Measurements from ENCODE around the gene TSNAXIP1.

The TSNAXIP1 gene

DNA sequence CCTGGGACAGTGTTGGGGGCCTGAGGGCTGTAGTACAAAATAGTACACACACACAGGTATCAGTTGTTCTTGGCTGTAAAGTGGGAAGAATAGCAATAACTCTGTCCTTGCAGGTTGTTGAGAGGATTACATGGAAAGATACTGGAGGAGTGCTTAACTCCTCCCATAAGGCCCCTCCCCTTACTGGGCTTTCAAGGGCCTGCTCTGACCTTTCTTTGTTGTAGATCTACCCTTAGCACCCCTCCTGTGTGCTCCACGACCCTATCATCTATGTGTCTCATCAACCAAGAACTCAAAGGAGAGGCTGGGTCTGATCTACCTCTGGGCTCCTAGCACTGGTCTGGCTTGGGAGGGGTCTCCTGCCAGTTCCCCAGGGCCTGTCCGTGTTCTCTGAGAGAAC, 57.9 kb downstream of the TSNAXIP1 start:
- TF ChIP-seq, protein P1, sequence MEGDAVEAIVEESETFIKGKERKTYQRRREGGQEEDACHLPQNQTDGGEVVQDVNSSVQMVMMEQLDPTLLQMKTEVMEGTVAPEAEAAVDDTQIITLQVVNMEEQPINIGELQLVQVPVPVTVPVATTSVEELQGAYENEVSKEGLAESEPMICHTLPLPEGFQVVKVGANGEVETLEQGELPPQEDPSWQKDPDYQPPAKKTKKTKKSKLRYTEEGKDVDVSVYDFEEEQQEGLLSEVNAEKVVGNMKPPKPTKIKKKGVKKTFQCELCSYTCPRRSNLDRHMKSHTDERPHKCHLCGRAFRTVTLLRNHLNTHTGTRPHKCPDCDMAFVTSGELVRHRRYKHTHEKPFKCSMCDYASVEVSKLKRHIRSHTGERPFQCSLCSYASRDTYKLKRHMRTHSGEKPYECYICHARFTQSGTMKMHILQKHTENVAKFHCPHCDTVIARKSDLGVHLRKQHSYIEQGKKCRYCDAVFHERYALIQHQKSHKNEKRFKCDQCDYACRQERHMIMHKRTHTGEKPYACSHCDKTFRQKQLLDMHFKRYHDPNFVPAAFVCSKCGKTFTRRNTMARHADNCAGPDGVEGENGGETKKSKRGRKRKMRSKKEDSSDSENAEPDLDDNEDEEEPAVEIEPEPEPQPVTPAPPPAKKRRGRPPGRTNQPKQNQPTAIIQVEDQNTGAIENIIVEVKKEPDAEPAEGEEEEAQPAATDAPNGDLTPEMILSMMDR (IDR thresholded peaks at IDR 0.05; ENCODE audit: low read depth, low read length) = no peak
- H3K4me3 ChIP-seq (replicated peaks in 1 of 2; ENCODE audit: low read depth in 2 of 2, low read length in 2 of 2) = no peak overlapping the region
- no peak for DNase-seq (ENCODE audit: low read depth in 2 of 2)

DNA sequence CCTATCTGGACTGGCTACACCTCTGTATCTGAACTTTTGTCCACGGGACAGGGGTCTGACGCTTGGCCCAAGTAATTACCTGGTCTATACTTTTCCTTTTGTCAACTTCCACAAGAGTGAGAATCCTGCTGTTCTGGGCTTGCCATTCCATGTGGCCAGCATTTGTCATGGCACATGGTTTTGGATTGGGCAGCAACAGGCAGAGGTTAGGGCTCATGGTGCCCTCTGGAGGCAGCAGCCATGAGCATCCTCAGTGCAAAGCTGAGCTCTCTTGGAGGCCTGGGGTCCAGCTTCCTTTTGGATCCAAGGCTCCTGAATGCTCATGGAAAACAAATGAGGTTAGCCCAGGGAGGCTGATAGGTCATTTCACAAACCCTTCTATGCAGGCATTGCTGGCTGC, 58.6 kb downstream of the TSNAXIP1 start:
- TF ChIP-seq, protein P1 (IDR thresholded peaks at IDR 0.05; ENCODE audit: low read depth, low read length) = peak; percentile 55
- H3K4me3 ChIP-seq (replicated peaks in 1 of 2; ENCODE audit: low read depth in 2 of 2, low read length in 2 of 2) = no peak overlapping the region
- DNase-seq (ENCODE audit: low read depth in 2 of 2) = peak; percentile 55 to 56

DNA sequence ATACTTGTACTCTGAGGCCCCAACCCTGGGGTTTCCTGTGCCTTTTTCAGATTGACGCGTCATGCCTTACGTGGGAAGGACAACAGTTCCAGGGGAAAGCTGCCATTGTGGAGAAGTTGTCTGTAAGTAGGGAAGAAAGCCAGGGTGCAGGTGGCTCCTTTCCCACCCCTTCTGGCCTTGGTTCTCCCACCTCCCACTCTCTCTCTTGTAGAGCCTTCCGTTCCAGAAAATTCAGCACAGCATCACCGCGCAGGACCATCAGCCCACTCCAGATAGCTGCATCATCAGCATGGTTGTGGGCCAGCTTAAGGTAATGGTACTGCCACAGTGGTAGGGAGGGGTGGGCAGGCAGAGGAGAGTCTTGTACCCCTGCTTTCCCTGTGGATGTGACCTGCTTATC, 61.6 kb downstream of the TSNAXIP1 start:
- no peak overlapping the region for H3K4me3 ChIP-seq (replicated peaks in 1 of 2; ENCODE audit: low read depth in 2 of 2, low read length in 2 of 2)
- DNase-seq (ENCODE audit: low read depth in 2 of 2) = no peak
- TF ChIP-seq, protein P1 (IDR thresholded peaks at IDR 0.05; ENCODE audit: low read depth, low read length) = no peak

DNA sequence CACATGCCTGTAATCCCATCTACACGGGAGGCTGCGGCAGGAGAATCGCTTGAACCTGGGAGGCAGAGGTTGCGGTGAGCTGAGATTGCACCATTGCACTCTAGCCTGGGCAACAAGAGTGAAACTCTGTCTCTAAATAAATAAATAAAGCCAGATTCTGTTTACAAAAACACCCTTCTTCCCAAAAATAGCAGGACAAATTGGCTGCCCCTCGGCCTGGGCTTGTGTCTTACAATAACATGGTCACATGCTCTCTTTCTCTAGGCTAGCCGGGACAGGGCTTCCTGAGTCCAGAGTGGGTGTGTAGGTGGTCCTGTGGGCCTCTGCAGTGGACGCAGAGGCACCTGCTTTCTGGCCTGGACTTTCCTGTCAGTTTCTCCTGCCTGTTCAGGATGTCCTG, 63.0 kb downstream of the TSNAXIP1 start:
- no peak for DNase-seq (ENCODE audit: low read depth in 2 of 2)
- TF ChIP-seq, protein P1 (IDR thresholded peaks at IDR 0.05; ENCODE audit: low read depth, low read length) = no peak
- H3K4me3 ChIP-seq (replicated peaks in 1 of 2; ENCODE audit: low read depth in 2 of 2, low read length in 2 of 2) = no peak overlapping the region

DNA sequence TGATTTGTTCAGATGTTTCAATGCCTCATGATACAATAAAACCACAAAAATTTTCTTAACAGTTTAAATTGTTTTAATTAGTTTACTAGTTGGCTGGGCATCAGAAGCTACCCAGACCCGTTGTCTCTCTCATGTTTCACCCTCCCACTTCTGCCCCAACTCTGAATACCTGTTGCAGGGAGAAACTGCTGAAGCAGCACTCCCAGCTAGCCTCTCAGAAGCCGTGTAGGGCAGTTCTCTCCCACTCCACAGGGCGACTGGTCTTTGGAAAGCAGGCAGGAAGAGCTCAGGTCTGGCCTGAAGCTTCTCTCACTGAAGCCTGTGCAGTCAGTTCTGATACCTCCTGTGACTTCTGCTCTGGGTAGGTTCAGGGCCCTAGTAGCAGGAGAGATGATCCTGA, 64.6 kb downstream of the TSNAXIP1 start:
- H3K4me3 ChIP-seq (replicated peaks in 1 of 2; ENCODE audit: low read depth in 2 of 2, low read length in 2 of 2) = no peak overlapping the region
- TF ChIP-seq, protein P1 (IDR thresholded peaks at IDR 0.05; ENCODE audit: low read depth, low read length) = no peak
- DNase-seq (ENCODE audit: low read depth in 2 of 2) = no peak

DNA sequence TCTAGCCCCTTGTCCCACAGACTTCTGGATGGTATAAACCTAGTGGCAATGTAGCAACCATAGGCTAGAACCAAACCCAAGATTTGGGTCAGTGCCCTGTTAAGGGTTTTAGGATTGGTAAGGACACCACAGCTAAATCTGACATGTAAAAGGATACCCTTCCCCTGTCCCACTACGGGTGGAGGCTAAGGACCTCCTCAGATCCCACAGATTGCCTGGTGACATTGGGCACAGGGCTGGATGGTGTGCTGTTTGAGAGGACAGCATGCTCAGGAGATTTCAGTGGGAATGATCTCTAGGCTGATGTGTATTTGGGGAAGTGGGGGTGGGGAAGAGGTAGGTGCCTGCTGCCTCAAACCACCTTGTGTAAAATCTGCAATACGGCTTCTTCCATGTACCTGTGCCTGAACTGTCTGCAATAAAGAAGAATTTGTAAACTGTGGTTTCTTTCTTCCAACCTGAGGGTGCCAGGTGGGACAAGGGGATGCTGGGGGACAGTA, 65.5 kb downstream of the TSNAXIP1 start:
- TF ChIP-seq, protein P1 (IDR thresholded peaks at IDR 0.05; ENCODE audit: low read depth, low read length) = no peak
- DNase-seq (ENCODE audit: low read depth in 2 of 2) = no peak
- no peak overlapping the region for H3K4me3 ChIP-seq (replicated peaks in 1 of 2; ENCODE audit: low read depth in 2 of 2, low read length in 2 of 2)

Data from cardiac fibroblast (primary cell).